Stimulated activated CD4-positive, alpha-beta T cell treated with anti-CD3 and anti-CD28 coated beads, Interleukin-4, amount 100 ng/mL, for 24 hours (primary cell): ENCODE data around the gene ZNF716.
"Not testable (repeated sequence)": the region's sequence is repeated elsewhere in the genome, so short reads cannot be mapped to it uniquely, and the experiment has no call there.

Experiments used
- DNase-seq: peaks from one replicate; pipeline ENCODE4 v3.0.0-alpha.2; 2020

ZNF716 gene

GRCh38 chr7:57449904-57450303 lies at the start of gene ZNF716:
ZNF716 (plus strand) TSS chr7:57450177; CDS start chr7:57450289, 112 bp downstream.
- no peak for DNase-seq

DNA sequence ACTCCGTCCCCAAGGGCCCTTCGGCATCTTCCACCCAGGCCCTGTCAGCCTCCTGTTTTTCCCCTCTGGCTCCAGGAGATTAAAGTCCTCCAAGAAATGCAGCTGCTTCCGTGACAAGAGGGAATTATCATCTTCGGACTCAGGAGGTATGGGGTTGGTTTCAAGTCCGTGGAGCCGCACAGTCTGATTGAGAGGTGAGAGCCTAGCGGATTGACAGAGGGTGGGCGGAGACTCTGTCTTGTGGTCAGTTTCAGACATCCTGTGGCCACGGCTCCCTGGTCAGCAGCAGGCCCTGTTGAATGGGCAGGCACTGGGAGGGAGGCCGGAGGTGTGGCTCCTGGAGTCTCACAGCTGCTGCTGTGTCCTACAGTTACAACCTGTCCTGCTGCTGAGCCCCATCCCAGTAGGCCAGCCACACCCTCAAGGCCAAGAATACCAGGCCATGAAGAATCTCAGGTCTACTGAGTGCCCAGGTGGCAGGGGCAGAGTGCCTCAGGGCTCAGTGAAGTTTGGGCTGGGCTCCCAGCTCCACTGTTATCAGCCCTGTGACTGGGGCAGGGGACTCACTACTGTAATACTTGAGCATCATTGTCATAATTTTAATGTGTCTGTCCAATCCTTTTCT lies 49.3 kb upstream of the ZNF716 start:
- no peak for DNase-seq

DNA sequence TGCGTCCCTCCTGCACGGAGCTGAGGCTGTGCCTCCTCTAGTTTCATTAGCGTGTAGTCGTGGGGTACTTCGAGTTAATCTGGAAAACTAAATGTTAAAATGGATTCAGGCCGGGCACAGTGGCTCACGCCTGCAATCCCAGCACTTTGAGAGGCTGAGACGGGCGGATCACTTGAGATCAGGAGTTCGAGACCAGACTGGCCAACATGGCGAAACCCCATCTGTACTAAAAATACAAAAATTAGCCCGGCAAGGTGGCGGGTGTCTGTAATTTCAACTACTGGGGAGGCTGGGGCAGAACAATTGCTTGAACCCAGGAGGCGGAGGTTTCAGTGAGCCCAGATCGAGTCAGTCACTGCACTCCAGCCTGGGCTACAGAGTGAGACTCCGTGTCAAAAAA lies 46.9 kb upstream of the ZNF716 start:
- not testable (repeated sequence) for DNase-seq

GRCh38 chr7:57403601-57404342 lies 46.2 kb upstream of the ZNF716 start:
- no peak for DNase-seq

DNA sequence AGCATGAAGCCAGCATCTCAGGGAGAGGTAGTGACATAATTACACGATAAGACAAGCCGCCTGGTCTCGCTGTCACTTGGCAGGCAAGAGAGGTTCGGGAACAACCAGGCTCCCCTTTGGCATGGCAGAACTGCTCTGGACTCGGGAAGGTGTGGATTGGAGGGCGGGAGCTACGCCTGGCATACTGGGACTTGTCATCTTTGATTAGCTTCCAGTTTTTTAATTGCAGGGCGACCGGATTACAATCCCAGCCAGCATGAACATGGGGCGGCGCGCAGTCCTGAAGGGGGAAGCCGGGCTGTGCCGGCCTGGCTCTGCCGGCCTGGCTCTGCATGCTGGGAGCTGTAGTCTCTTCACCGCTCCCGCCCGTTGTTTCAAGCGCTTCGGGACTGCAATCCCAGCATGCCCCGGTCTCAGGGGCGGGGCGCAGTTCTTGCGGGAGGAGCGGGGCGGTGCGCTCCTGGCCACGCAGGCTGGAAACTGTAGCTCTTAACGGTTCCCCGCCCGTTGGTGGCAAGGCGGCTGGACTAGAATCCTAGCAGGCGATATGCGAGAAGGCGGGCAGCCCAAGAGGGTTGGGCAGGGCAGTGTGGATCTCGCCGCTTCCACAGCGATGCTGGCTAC lies 45.5 kb upstream of the ZNF716 start:
- DNase-seq = no peak

- no peak for DNase-seq
Measured at GRCh38 chr7:57404967-57405421, 45.0 kb upstream of the ZNF716 start.

- DNase-seq = no peak
Measured at GRCh38 chr7:57407125-57407524, 42.9 kb upstream of the ZNF716 start.

DNA sequence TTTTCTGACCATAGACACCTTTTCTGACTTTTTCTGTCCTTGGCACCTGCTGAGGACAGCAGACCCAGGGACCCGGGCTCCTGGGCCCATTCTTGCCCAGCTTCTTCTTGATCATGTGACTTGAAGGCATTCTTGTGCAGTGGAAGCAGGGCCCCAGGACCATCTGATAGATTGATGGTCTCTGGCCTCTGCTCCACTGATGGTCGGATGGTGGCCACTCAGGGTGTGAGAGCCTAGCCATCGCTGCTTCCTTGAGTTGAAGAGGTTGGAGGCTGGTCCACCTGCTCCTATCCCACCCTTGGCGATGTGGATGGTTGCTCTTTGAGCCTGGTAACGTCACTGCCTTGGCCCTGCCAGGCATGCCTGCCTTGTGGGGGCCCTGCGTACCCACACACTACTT lies 37.8 kb upstream of the ZNF716 start:
- no peak for DNase-seq

DNA sequence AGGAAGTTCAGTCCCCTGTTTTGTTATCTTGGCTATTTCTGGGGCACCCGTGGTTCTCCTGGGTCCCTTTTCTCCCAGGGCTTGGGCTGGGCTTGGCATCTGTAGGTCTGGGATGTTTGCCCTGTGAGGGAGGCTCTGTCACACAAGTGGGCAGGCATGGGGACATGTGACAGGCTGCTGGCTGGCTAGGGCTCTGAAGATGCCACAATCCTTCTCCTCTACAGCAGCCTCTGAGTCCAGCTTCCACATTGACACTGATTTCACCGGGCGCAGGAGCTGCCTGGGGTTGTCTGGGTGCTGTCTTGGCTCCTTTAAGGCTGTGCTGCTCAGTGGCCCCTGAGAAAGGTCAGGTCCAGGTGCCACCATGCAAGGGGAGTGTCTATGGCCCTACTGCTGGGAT lies 37.4 kb upstream of the ZNF716 start:
- no peak for DNase-seq

GRCh38 chr7:57413529-57414398 lies 36.2 kb upstream of the ZNF716 start:
- no peak for DNase-seq

GRCh38 chr7:57414415-57414814 lies 35.6 kb upstream of the ZNF716 start:
- no peak for DNase-seq

GRCh38 chr7:57414852-57415251 lies 35.1 kb upstream of the ZNF716 start:
- no peak for DNase-seq

DNA sequence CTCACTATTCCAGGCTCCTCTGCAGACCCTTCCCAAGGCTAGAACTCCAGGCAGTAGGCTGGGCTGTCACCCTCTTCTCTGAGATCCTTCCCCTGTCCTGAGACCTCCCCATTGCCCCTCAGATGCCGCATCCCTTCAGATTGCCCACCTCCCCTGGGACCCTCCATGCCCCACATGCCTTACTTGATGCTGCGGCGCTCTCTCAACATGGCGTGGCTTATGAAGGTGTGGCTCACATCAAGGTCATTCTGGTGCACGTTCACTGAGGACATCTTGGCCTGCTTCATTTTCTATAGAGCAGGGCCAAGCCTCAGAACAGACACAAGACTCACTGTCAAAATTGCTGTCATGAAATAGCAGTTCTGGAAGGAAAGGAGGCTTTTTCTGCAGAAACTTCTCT lies 34.7 kb upstream of the ZNF716 start:
- no peak for DNase-seq

- DNase-seq = no peak
Measured at GRCh38 chr7:57415730-57416129, 34.2 kb upstream of the ZNF716 start.

- no peak for DNase-seq
Measured at GRCh38 chr7:57416601-57417358, 33.2 kb upstream of the ZNF716 start.

GRCh38 chr7:57417736-57418135 lies 32.2 kb upstream of the ZNF716 start:
- DNase-seq = no peak

DNA sequence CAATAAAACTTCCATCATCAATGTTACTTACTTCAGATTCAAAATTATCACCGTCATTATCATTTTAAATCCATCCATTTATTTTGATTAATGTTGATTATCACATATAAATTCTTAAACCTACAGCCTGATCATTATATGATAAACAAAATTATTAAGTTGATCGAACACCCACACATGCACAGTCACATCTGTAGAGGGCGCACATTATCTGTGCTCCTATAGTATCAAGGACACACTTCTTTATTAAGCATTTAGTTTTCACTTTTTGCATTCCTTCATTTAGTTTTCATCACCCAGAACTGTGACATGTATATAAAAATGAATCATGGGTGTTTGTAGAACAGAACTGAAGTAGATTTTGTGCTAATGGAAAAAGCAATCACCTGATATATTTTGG lies 26.2 kb upstream of the ZNF716 start:
- DNase-seq = no peak

- DNase-seq = no peak
Measured at GRCh38 chr7:57424515-57425238, 25.3 kb upstream of the ZNF716 start.

- no peak for DNase-seq
Measured at GRCh38 chr7:57425239-57425944, 24.6 kb upstream of the ZNF716 start.

GRCh38 chr7:57425969-57426628 lies 23.9 kb upstream of the ZNF716 start:
- no peak for DNase-seq

GRCh38 chr7:57426629-57427003 lies 23.4 kb upstream of the ZNF716 start:
- no peak for DNase-seq
